GM12878 (cell line): ENCODE data around the gene AMBRA1. TPM values are rescaled to one million over a fixed set of nuclear protein-coding genes. Genes with fewer than 3 reads are reported as not detected.

ENCODE experiments used
- ATAC-seq: fragments of 200-7000 bp; cut with Tn5 transposase; 3 replicates; pipeline ENCODE4 v1.9.1; 2020; ENCODE audit warnings: mild to moderate bottlenecking, moderate library complexity
- BruUV-seq: library from RNA; stranded (reverse); fragments of 400-500 nt; replicated peaks from 2 replicates; lab custom pipeline; 2021; lab: Mats Ljungman, UMichigan
- CTCF ChIA-PET: fragments of 300-600 bp; sonication (Branson Sonifier 250); formaldehyde crosslinking; extraction: SDS; loops from one replicate; lab custom pipeline; 2021; ENCODE audit warnings: inconsistent platforms; lab: Yijun Ruan, JAX
- POLR2A ChIA-PET: fragments of 350-600 bp; formaldehyde crosslinking; extraction: SDS; loops from one replicate; lab custom pipeline; 2021; ENCODE audit warnings: inconsistent platforms; lab: Charles Lee
- RAD21 ChIA-PET: fragments of 300-600 bp; sonication (Branson Sonifier 250); formaldehyde crosslinking; loops from one replicate; lab custom pipeline; 2023; ENCODE audit warnings: antibody characterized with exemption; ENCODE audit not compliant: unreplicated experiment; lab: Charles Lee
- SMC1A ChIA-PET: fragments of 300-600 bp; sonication (Branson Sonifier 250); formaldehyde crosslinking; loops from one replicate; lab custom pipeline; 2023; ENCODE audit not compliant: unreplicated experiment, uncharacterized antibody; lab: Charles Lee
- DNase-seq: peaks from one replicate; pipeline ENCODE4 v3.0.0-alpha.2; 2011; ENCODE audit warnings: low read depth, low spot score
- FAIRE-seq: peaks from 3 replicates; lab custom pipeline; 2011; peaks lifted over from hg19 to GRCh38; lab: Jason Lieb, UNC
- H2AFZ ChIP-seq: 2 replicates; pipeline ENCODE4 v1.6.0; 2011; ENCODE audit warnings: low read depth, low read length, control low read depth; ENCODE audit not compliant: control insufficient read depth
- H3K27ac ChIP-seq: 2 replicates; pipeline ENCODE4 v1.5.1; 2011; ENCODE audit warnings: control low read depth; ENCODE audit not compliant: control insufficient read depth, insufficient read depth
- H3K27me3 ChIP-seq, 2 experiments: replicated peaks in 1 of 2; 2 replicates each; pipeline versions ENCODE4 v1.6.0 to v1.6.1; 2011; ENCODE audit warnings: low read length in 1 of 2; ENCODE audit not compliant: control insufficient read depth in 2 of 2, insufficient read depth in 2 of 2
- H3K36me3 ChIP-seq, 2 experiments: 2 replicates each; pipeline ENCODE4 v1.5.1; 2011; ENCODE audit warnings: low read length in 1 of 2; ENCODE audit not compliant: control insufficient read depth in 2 of 2, insufficient read depth in 2 of 2
- H3K4me1 ChIP-seq: 2 replicates; pipeline ENCODE4 v1.6.1; 2011; ENCODE audit warnings: mild to moderate bottlenecking, low read length, moderate library complexity, mixed read lengths; ENCODE audit not compliant: control insufficient read depth, insufficient read depth
- H3K4me2 ChIP-seq: 2 replicates; pipeline ENCODE4 v1.6.0; 2011; ENCODE audit warnings: control low read depth; ENCODE audit not compliant: control insufficient read depth, insufficient read depth
- H3K4me3 ChIP-seq: fragments of 200-600 bp; sonication (generic); 2 replicates; pipeline ENCODE4 v1.5.1; 2016
- H3K79me2 ChIP-seq: 2 replicates; pipeline ENCODE4 v1.6.0; 2011; ENCODE audit warnings: low read length; ENCODE audit not compliant: control insufficient read depth, insufficient read depth
- H3K9ac ChIP-seq: 2 replicates; pipeline ENCODE4 v1.8.0; 2011; ENCODE audit warnings: low read length, control low read depth, mixed read lengths; ENCODE audit not compliant: control insufficient read depth, insufficient read depth
- H3K9me3 ChIP-seq: replicated peaks from 3 replicates; pipeline ENCODE4 v1.5.1; 2011; ENCODE audit warnings: mild to moderate bottlenecking, low read length; ENCODE audit not compliant: control insufficient read depth, insufficient read depth
- H4K20me1 ChIP-seq: 2 replicates; pipeline ENCODE4 v1.6.0; 2011; ENCODE audit not compliant: control insufficient read depth, insufficient read depth
- ATF3 ChIP-seq: IDR thresholded peaks from 2 replicates; pipeline ENCODE4 v1.6.1; 2011; ENCODE audit warnings: low read depth, mild to moderate bottlenecking, low read length, moderate library complexity, borderline replicate concordance; ENCODE audit errors: extremely low read depth
- GABPA ChIP-seq: IDR thresholded peaks from 2 replicates; pipeline ENCODE4 v1.6.1; 2014; ENCODE audit warnings: antibody characterized with exemption, low read depth, mild to moderate bottlenecking, inconsistent platforms
- MYB ChIP-seq: fragments of 150-350 bp; IDR thresholded peaks from 2 replicates; pipeline ENCODE4 v1.6.1; 2014; ENCODE audit warnings: mild to moderate bottlenecking, low read depth, low read length, borderline replicate concordance
- SPI1 ChIP-seq: IDR thresholded peaks from 2 replicates; pipeline ENCODE4 v1.6.1; 2011; ENCODE audit warnings: low read depth, mild to moderate bottlenecking, low read length, moderate library complexity, borderline replicate concordance; ENCODE audit not compliant: insufficient read depth
- TCF12 ChIP-seq: IDR thresholded peaks from 2 replicates; pipeline ENCODE4 v1.6.1; 2011; ENCODE audit warnings: low read depth, mild to moderate bottlenecking, low read length
- WGBS: methylation state at CpG from one replicate; pipeline ENCODE4 v1.1.6; 2016; ENCODE audit warnings: low lambda C conversion rate; ENCODE audit not compliant: insufficient replicate concordance, insufficient coverage; ENCODE audit errors: missing lambda C conversion rate; 5-methylcytosine and 5-hydroxymethylcytosine counted together
- in situ Hi-C: fragments of 300-500 bp; cut with MboI; formaldehyde crosslinking; loops from 9 replicates; pipeline ENCODE4 v1.14.3; 2018; ENCODE audit warnings: mixed read lengths
- intact Hi-C: fragments of 100-400 bp; cut with micrococcal nuclease; formaldehyde crosslinking; loops from one replicate; pipeline ENCODE4 v1.14.2; 2022; ENCODE audit not compliant: unreplicated experiment
- polyA plus RNA-seq, 11 experiments: library from polyadenylated mRNA; depleted of rRNA in 4 of 11; unstranded in 6 of 11; stranded (reverse) in 5 of 11; fragments of >200 nt; fragmentation: Nextera tagmentation in 4 of 11; fragmentation: Illumina TruSeq in 1 of 11; extraction: Ambion mirVana in 4 of 11; extraction: Trizol in 1 of 11; gene quantifications; 1 replicate in 1 of 11; 2 replicates in 10 of 11; pipeline versions ENCODE4 v1.2.1 to v1.2.3, GENCODE V29; 2011 to 2016; ENCODE audit warnings: inconsistent platforms in 2 of 11, missing spikeins in 2 of 11, low read depth in 1 of 11
- total RNA-seq, 4 experiments: library from RNA; depleted of rRNA in 3 of 4; stranded (reverse); fragments of >200 nt in 3 of 4; fragmentation: Illumina TruSeq in 1 of 4; extraction: Trizol in 1 of 4; gene quantifications; 2 replicates each; pipeline versions ENCODE4 v1.2.1 to v1.2.3, GENCODE V29; 2013 to 2021
- TF ChIP-seq, protein P1 (sequence below): IDR thresholded peaks from 2 replicates; pipeline ENCODE4 v1.6.1; 2012; ENCODE audit warnings: low read depth, low read length, improper control_type of control experiment

The AMBRA1 gene
- total and polyA plus RNA-seq, 10 of the 15 experiments (the other 5 are each of a cell fraction or from before 2014, with no cell fraction given): 0.57 to 34.3 (median 13.7) TPM

DNA sequence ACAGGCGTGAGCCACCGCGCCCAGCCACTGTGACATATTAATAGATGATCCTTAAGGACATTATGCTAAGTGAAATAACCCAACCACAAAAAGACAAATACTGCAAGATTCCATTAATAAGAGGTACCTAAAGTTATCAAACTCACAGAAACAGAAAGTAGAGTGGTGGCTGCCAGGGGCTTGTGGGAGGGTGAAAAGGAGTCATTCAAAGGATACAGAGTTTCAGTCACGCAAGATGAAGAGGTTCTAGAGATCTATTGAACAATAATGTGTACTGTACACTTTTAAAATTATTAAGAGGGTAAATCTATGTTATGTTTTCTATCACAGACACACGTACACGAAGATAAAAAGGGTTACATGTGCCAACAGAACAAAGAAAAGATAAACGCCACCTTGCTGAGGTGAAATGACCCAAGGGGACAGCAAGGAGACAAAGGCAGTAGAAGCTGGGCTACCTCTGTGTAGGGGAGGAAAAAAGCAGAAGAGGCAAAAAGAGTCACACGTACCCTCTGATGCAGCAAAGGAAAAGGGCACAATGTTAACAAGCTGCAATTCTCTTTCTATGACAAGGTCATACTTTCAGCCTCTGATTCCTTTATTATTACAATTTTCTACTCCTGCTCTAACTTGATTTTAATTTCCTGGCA lies 65.3 kb downstream of the AMBRA1 start:
- SMC1A ChIA-PET: interaction anchor here (0.7 to 6.6 kb wide), 28 partner anchors 10 to 168 kb away, joined by 3 to 108 read pairs (median 6); no protein-coding TSS in a partner anchor
- no peak overlapping the region for H3K9ac ChIP-seq
- POLR2A ChIA-PET: interaction anchor here (0.6 to 2.4 kb wide), 4 partner anchors 38 to 83 kb away, joined by 3 to 11 read pairs (median 4); no protein-coding TSS in a partner anchor
- CTCF ChIA-PET: interaction anchor here (0.6 to 5.9 kb wide), 45 partner anchors 8 to 180 kb away, joined by 3 to 146 read pairs (median 6); partner anchors contain the start of genes AMBRA1, ATG13 and CHRM4
- H3K4me3 ChIP-seq: no peak overlapping the region
- 96% methylated on average over 8 of the region's 8 CpGs for WGBS
- DNase-seq (no peak), FAIRE-seq (no peak), ATAC-seq (0 out of 3 replicates have a peak, but pooled peaks have one; percentile 11)
- H3K27me3 ChIP-seq: no peaks in the 10 kb centered on the region
- no TSS peak for BruUV-seq
- no peak overlapping the region for H3K4me2 ChIP-seq
- TF ChIP-seq, protein P1, sequence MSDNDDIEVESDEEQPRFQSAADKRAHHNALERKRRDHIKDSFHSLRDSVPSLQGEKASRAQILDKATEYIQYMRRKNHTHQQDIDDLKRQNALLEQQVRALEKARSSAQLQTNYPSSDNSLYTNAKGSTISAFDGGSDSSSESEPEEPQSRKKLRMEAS: no peak
- TF ChIP-seq MYB: no peak
- no peak for TF ChIP-seq TCF12
- TF ChIP-seq SPI1: peak; percentile 35; the same call in 1 of the 2 replicates
- TF ChIP-seq ATF3: no peak
- TF ChIP-seq GABPA: no peak
- H4K20me1 ChIP-seq: peaks cover 5% of the 10 kb centered on the region; the same call in 1 of the 2 replicates
- peaks cover 34% of the 10 kb centered on the region for H3K79me2 ChIP-seq
- H3K27ac ChIP-seq: 0 out of 2 replicates have a peak overlapping the region, but pooled peaks have one; percentile 4
- RAD21 ChIA-PET: interaction anchor here (0.6 to 4.0 kb wide), 21 partner anchors 8 to 177 kb away, joined by 3 to 67 read pairs (median 4); partner anchors contain the start of gene ARHGAP1
- H3K9me3 ChIP-seq: peaks cover 6% of the 10 kb centered on the region; the same call in 2 of the 3 replicates
- H3K4me1 ChIP-seq: no peaks in the 10 kb centered on the region; the same call in 1 of the 2 replicates
- in situ Hi-C loops: no loop called here
- intact Hi-C loops: loop anchor here (1.0 to 2.0 kb wide), 3 partner anchors 38 to 139 kb away; no protein-coding TSS in a partner anchor
- no peak overlapping the region for H2AFZ ChIP-seq
- H3K36me3 ChIP-seq: no peaks in the 10 kb centered on the region; a peak in 1 of 4 replicates
